GM12878 (cell line): ENCODE data around the gene USP17L25.
"Not testable (repeated sequence)": the region's sequence is repeated elsewhere in the genome, so short reads cannot be mapped to it uniquely, and the experiment has no call there.

Source experiments
- ASH2L ChIP-seq: fragments of 300-600, 200-600 bp; sonication (generic); IDR thresholded peaks from 2 replicates; pipeline ENCODE4 v1.6.1; 2017; ENCODE audit warnings: low read depth, mild to moderate bottlenecking, borderline replicate concordance
- TARDBP ChIP-seq: IDR thresholded peaks from 2 replicates; pipeline ENCODE4 v1.6.1; 2016; ENCODE audit warnings: borderline replicate concordance

- not testable (repeated sequence) for TF ChIP-seq TARDBP, ASH2L
These were observed 23.6 kb downstream of the USP17L25 start, which contains the start of gene USP17L29 for GRCh38 chr4:9353338-9353737.
